ENCODE results near the gene IER5. TPM values are rescaled to one million over a fixed set of nuclear protein-coding genes. Genes with fewer than 3 reads are reported as not detected.

IER5 gene
- total RNA-seq, 4 donors from 2014 or later: 10.7 to 16.7 (median 14.9) TPM

- H3K27me3 ChIP-seq: no peaks in the 10 kb centered on the region
- H3K4me3 ChIP-seq: no peak overlapping the region
- no peak for ATAC-seq
- peaks cover 0 to 9% of the 10 kb centered on the region in 2 donors for H3K36me3 ChIP-seq
- no peak overlapping the region for H3K27ac ChIP-seq
- H3K4me1 ChIP-seq: peaks cover 3 to 6% (median 4%) of the 10 kb centered on the region in 3 donors
- H3K9me3 ChIP-seq: no peaks in the 10 kb centered on the region
- TF ChIP-seq POLR2A (IDR thresholded peaks at IDR 0.05) (no peak), POLR2AphosphoS5 (IDR thresholded peaks at IDR 0.05) (no peak), EP300 (IDR thresholded peaks at IDR 0.05) (no peak)
- TF ChIP-seq, protein P1, sequence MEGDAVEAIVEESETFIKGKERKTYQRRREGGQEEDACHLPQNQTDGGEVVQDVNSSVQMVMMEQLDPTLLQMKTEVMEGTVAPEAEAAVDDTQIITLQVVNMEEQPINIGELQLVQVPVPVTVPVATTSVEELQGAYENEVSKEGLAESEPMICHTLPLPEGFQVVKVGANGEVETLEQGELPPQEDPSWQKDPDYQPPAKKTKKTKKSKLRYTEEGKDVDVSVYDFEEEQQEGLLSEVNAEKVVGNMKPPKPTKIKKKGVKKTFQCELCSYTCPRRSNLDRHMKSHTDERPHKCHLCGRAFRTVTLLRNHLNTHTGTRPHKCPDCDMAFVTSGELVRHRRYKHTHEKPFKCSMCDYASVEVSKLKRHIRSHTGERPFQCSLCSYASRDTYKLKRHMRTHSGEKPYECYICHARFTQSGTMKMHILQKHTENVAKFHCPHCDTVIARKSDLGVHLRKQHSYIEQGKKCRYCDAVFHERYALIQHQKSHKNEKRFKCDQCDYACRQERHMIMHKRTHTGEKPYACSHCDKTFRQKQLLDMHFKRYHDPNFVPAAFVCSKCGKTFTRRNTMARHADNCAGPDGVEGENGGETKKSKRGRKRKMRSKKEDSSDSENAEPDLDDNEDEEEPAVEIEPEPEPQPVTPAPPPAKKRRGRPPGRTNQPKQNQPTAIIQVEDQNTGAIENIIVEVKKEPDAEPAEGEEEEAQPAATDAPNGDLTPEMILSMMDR (IDR thresholded peaks at IDR 0.05): no peak
- WGBS, 2 donors (ENCODE audit: low coverage in 1 of 2): 53 to 57% methylated on average over 1 to 6 of the region's 6 CpGs
These were observed 24.4 kb upstream of the IER5 start for GRCh38 chr1:181064011-181064623.

- Histone ChIP-seq H3K9me3 (no peaks in the 10 kb centered on the region), H3K4me1 (peaks cover 3 to 6% (median 4%) of the 10 kb centered on the region in 3 donors), H3K4me3 (no peak overlapping the region), H3K27ac (no peak overlapping the region), H3K36me3 (peaks cover 0 to 3% of the 10 kb centered on the region in 2 donors), H3K27me3 (no peaks in the 10 kb centered on the region)
- no peak for ATAC-seq
- no peak for TF ChIP-seq POLR2A (IDR thresholded peaks at IDR 0.05)
- no peak for TF ChIP-seq EP300 (IDR thresholded peaks at IDR 0.05)
- TF ChIP-seq, protein P1 (IDR thresholded peaks at IDR 0.05): no peak
- TF ChIP-seq POLR2AphosphoS5 (IDR thresholded peaks at IDR 0.05): no peak
- 63% methylated on average over 1 of the region's 1 CpG; no CpG with 5 or more reads in 1 of the 2 donors for WGBS, 2 donors (ENCODE audit: low coverage in 1 of 2)
These were observed 23.8 kb upstream of the IER5 start for GRCh38 chr1:181064702-181065101.

DNA sequence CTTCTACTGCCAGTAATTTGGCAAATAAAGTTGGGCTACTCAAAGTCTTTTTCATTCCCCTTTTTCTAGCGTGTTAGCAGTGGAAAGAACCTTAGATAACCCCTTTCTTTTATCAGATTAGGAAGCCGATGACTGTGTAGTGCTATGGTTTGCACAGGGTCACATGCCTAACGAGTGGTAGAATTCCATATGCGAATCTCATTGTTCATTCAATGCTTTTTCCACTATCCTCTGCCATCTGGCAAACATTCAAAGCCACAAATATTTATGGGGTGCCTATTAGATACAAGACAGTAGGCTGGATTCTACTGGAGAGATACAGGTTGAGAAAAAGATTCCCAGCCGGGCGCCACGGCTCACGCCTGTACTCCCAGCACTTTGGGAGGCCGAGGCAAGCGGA is 14.9 kb upstream of the IER5 start:
- H3K4me1 ChIP-seq: peaks cover 0 to 10% (median 0%) of the 10 kb centered on the region in 3 donors
- TF ChIP-seq EP300 (IDR thresholded peaks at IDR 0.05): no peak
- TF ChIP-seq POLR2AphosphoS5 (IDR thresholded peaks at IDR 0.05): no peak
- TF ChIP-seq, protein P1 (IDR thresholded peaks at IDR 0.05): no peak
- TF ChIP-seq POLR2A (IDR thresholded peaks at IDR 0.05): no peak
- 35 to 42% methylated on average over 4 to 8 of the region's 10 CpGs for WGBS, 2 donors (ENCODE audit: low coverage in 1 of 2)
- ATAC-seq: no peak
- H3K9me3 ChIP-seq: no peaks in the 10 kb centered on the region
- no peaks in the 10 kb centered on the region for H3K36me3 ChIP-seq
- no peak overlapping the region for H3K27ac ChIP-seq
- H3K4me3 ChIP-seq: no peak overlapping the region
- no peaks in the 10 kb centered on the region for H3K27me3 ChIP-seq

- Histone ChIP-seq H3K9me3 (no peaks in the 10 kb centered on the region), H3K4me1 (peaks cover 0 to 10% (median 0%) of the 10 kb centered on the region in 3 donors), H3K4me3 (no peak overlapping the region), H3K27me3 (no peaks in the 10 kb centered on the region), H3K27ac (no peak overlapping the region), H3K36me3 (no peaks in the 10 kb centered on the region)
- TF ChIP-seq EP300 (IDR thresholded peaks at IDR 0.05): no peak
- no peak for TF ChIP-seq POLR2A (IDR thresholded peaks at IDR 0.05)
- no peak for TF ChIP-seq POLR2AphosphoS5 (IDR thresholded peaks at IDR 0.05)
- TF ChIP-seq, protein P1 (IDR thresholded peaks at IDR 0.05): no peak
- no peak for ATAC-seq
- 80 to 92% methylated on average over 5 of the region's 5 CpGs for WGBS, 2 donors (ENCODE audit: low coverage in 1 of 2)
These were observed 12.6 kb upstream of the IER5 start for GRCh38 chr1:181075766-181076350.

- TF ChIP-seq EP300 (IDR thresholded peaks at IDR 0.05): no peak
- TF ChIP-seq POLR2AphosphoS5 (IDR thresholded peaks at IDR 0.05): no peak
- TF ChIP-seq POLR2A (IDR thresholded peaks at IDR 0.05): no peak
- TF ChIP-seq, protein P1 (IDR thresholded peaks at IDR 0.05): no peak
- no peak overlapping the region for H3K4me3 ChIP-seq
- H3K36me3 ChIP-seq: no peaks in the 10 kb centered on the region
- H3K27ac ChIP-seq: no peak overlapping the region
- peaks cover 0 to 10% (median 0%) of the 10 kb centered on the region in 3 donors for H3K4me1 ChIP-seq
- no peak for ATAC-seq
- H3K27me3 ChIP-seq: no peaks in the 10 kb centered on the region
- 57 to 85% methylated on average over 1 to 3 of the region's 3 CpGs for WGBS, 2 donors (ENCODE audit: low coverage in 1 of 2)
- no peaks in the 10 kb centered on the region for H3K9me3 ChIP-seq
These were observed 11.6 kb upstream of the IER5 start for GRCh38 chr1:181076852-181077251.

All from gastroesophageal sphincter (tissue), 4 donors.